H1 (cell line): ENCODE results near the gene CYBRD1. TPM values are rescaled to one million over a fixed set of nuclear protein-coding genes. Genes with fewer than 3 reads are reported as not detected.

Experiments used
- CREB1 ChIP-seq: IDR thresholded peaks from 2 replicates; pipeline ENCODE4 v1.6.1; 2012; ENCODE audit warnings: inconsistent platforms
- CTBP2 ChIP-seq: IDR thresholded peaks from 2 replicates; pipeline ENCODE4 v1.7.0; 2011; ENCODE audit warnings: borderline replicate concordance, mild to moderate bottlenecking, moderate library complexity, mixed read lengths, low read length; ENCODE audit not compliant: insufficient read depth, insufficient read length
- MAFK ChIP-seq: IDR thresholded peaks from 2 replicates; pipeline ENCODE4 v1.6.1; 2012; ENCODE audit warnings: low read depth, mild to moderate bottlenecking, improper control_type of control experiment, low read length
- POLR2A ChIP-seq, 2 experiments: IDR thresholded peaks; 1 replicate in 1 of 2; 2 replicates in 1 of 2; pipeline ENCODE4 v1.6.1; 2011; ENCODE audit warnings: low read depth in 2 of 2, low read length in 2 of 2, mild to moderate bottlenecking in 2 of 2; ENCODE audit errors: control extremely low read depth in 1 of 2
- SUZ12 ChIP-seq: fragments of 200-600 bp; sonication (generic); IDR thresholded peaks from 2 replicates; pipeline ENCODE4 v1.6.1; 2012; ENCODE audit warnings: mild to moderate bottlenecking, inconsistent platforms, low read length, moderate library complexity, mixed read lengths
- TCF12 ChIP-seq: IDR thresholded peaks from 2 replicates; pipeline ENCODE4 v1.6.1; 2011; ENCODE audit warnings: low read depth, mild to moderate bottlenecking, low read length
- TEAD4 ChIP-seq: IDR thresholded peaks from 2 replicates; pipeline ENCODE4 v1.6.1; 2012; ENCODE audit warnings: low read depth, low read length, inconsistent platforms, mixed read lengths
- polyA plus RNA-seq, 7 experiments: library from polyadenylated mRNA; depleted of rRNA in 3 of 7; stranded (reverse) in 5 of 7; unstranded in 2 of 7; fragments of >200 nt in 5 of 7; fragments of 200-250 nt in 2 of 7; gene quantifications; 1 replicate in 5 of 7; 2 replicates in 1 of 7; 4 replicates in 1 of 7; pipeline versions ENCODE4 v1.2.1 to v1.2.3, GENCODE V29; 2011 to 2013; ENCODE audit warnings: missing spikeins in 2 of 7, mixed read lengths in 2 of 7
- total RNA-seq: library from RNA; stranded (reverse); fragmentation: NEBNext Ultra II Directional; extraction: Animal tissue kit (Norgen Biotek cat#: 25700); gene quantifications from 2 replicates; pipeline ENCODE4 v1.2.1, GENCODE V29; 2021
- TF ChIP-seq, protein P1 (sequence below): IDR thresholded peaks from 2 replicates; pipeline ENCODE4 v1.6.1; 2011; ENCODE audit warnings: low read depth, mild to moderate bottlenecking, low read length; ENCODE audit not compliant: insufficient read depth
- TF ChIP-seq, protein P2 (sequence below): IDR thresholded peaks from 2 replicates; pipeline ENCODE4 v1.6.1; 2011; ENCODE audit warnings: low read length, improper control_type of control experiment

The CYBRD1 gene
- total and polyA plus RNA-seq, 2 of the 8 experiments (the other 6 are each of a cell fraction or from before 2014, with no cell fraction given) = 10.7 to 12.6 TPM

DNA sequence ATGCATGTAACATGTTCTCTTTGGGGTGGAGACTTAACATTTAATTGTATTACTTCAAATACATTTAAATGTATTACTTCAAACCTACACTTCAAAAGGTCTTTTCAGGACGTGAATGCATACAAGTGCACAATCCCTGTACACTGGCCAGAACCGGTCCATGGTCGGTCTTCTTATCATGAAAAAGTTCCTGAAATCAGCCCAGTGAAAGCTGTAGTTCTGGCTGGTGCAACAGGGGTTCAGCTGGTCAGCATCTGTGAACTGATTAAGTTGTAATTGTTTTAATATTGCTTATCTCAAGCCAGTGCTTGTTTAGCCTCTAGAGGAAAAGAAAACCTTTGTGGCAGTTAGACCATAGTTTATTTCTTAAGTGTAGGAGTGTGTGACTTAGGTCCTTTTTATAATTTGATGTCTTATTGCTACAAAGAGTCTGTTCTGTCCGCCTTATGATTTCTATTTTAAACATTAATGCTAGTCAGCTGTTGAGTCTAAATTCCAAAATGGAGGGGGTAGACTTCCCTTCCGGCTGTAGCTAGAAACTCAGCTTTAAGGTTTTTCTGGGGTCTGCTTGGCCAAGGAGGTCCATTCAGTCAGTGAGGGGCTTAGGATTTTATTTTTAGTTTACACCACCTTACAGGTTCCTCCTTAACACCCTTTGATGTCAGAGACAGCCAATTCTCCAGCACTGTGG lies 768 bp upstream of the CYBRD1 start (continued):
- TF ChIP-seq, protein P1, sequence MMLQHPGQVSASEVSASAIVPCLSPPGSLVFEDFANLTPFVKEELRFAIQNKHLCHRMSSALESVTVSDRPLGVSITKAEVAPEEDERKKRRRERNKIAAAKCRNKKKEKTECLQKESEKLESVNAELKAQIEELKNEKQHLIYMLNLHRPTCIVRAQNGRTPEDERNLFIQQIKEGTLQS = no peak
- TF ChIP-seq, protein P2, sequence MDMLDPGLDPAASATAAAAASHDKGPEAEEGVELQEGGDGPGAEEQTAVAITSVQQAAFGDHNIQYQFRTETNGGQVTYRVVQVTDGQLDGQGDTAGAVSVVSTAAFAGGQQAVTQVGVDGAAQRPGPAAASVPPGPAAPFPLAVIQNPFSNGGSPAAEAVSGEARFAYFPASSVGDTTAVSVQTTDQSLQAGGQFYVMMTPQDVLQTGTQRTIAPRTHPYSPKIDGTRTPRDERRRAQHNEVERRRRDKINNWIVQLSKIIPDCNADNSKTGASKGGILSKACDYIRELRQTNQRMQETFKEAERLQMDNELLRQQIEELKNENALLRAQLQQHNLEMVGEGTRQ = no peak
- TF ChIP-seq TEAD4 (no peak), CREB1 (no peak), MAFK (no peak), CTBP2 (no peak), POLR2A (IDR thresholded peaks at IDR 0.05; ENCODE audit: control extremely low read depth in 1 of 2, low read depth in 2 of 2, low read length in 2 of 2) (no peak), TCF12 (no peak), SUZ12 (no peak)
